ENCODE data around the gene IFNA21. TPM values are rescaled to one million over a fixed set of nuclear protein-coding genes. Genes with fewer than 3 reads are reported as not detected.

Gene IFNA21
- total RNA-seq, 3 donors from 2014 or later = not detected

DNA sequence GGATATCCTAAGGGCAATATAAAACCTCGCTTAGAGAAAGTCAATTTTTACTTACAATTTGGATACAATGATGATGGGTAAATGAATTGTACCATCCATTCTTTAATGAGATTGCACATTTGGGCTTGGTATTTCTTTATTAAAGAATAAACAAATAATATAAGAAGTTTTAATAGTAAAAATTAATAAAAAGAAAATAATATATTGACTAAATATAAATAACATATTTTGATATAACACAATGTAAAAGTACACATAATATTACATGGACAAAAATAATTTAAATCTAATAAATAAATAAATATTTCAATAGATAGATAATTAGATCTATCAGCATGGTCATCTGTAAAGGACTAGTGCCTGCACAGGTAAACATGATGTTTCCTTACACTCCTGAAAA is 944 bp downstream of the IFNA21 start:
- Histone ChIP-seq H3K4me1 (no peaks in the 10 kb centered on the region), H3K36me3 (no peaks in the 10 kb centered on the region), H3K4me3 (no peak overlapping the region), H3K27ac (no peak overlapping the region), H3K9me3 (no peaks in the 10 kb centered on the region), H3K27me3 (no peaks in the 10 kb centered on the region)
- DNase-seq (ENCODE audit: low spot score in 2 of 2) = no peak
- no peak for TF ChIP-seq POLR2A (IDR thresholded peaks at IDR 0.05)
- TF ChIP-seq POLR2AphosphoS5 (IDR thresholded peaks at IDR 0.05) = no peak
- no peak for TF ChIP-seq CTCF (IDR thresholded peaks at IDR 0.05)
- intact Hi-C loops (cut with DNase I; ENCODE audit: low total_unique reads) = no loop called here

DNA sequence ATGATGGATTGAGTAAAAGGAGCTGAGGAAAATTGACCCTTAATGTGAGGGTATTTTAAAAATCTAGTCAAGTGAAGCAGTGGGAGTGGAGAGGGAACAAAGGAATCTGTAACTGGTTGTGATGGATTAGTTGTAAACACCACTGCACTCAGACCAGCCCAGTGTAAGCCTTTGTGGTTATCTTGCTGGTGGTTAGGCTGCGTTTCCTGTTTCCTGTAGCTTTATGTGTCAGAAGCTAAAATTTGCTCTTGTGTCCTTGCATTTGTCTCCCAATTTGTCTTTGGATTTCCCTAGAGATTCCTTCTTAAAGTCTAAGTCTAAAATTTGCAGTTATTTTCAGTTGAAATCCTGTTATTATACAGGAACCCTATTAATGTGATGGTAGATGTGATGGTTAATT is 6.3 kb downstream of the IFNA21 start:
- H3K27me3 ChIP-seq = no peaks in the 10 kb centered on the region

DNA sequence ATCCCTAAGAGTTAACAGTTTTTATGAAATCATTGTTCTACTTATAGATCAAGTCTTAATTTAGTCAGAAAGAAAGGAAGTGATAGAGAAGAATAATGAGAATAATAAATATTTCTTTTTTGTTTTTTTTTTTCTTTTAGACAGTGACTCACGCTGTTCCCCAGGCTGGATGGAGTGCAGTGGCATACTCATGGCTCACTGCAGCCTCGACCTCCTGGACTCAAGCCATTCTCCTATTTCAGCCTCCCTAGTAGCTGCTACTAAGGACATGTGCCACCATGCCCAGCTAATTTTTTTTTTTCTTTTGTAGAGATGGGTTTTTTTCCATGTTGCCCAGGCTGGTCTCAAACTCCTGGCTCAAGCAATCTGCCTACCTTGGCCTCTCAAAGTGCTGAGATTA is 11.0 kb downstream of the IFNA21 start:
- peaks cover 0 to 13% of the 10 kb centered on the region in 2 donors for H3K9me3 ChIP-seq
- no peaks in the 10 kb centered on the region for H3K36me3 ChIP-seq
- no peak for TF ChIP-seq POLR2A (IDR thresholded peaks at IDR 0.05)
- no peak for TF ChIP-seq CTCF (IDR thresholded peaks at IDR 0.05)
- no peak for TF ChIP-seq POLR2AphosphoS5 (IDR thresholded peaks at IDR 0.05)
- H3K27ac ChIP-seq = no peak overlapping the region
- no peaks in the 10 kb centered on the region for H3K27me3 ChIP-seq
- no peaks in the 10 kb centered on the region for H3K4me1 ChIP-seq
- intact Hi-C loops (cut with DNase I; ENCODE audit: low total_unique reads) = no loop called here
- no peak overlapping the region for H3K4me3 ChIP-seq
- no peak for DNase-seq (ENCODE audit: low spot score in 2 of 2)

More for the DNA sequence above, 6.3 kb downstream of the IFNA21 start:
- no peak overlapping the region for H3K27ac ChIP-seq
- H3K36me3 ChIP-seq = no peaks in the 10 kb centered on the region
- no peak for DNase-seq (ENCODE audit: low spot score in 2 of 2)
- no peak overlapping the region for H3K4me3 ChIP-seq
- intact Hi-C loops (cut with DNase I; ENCODE audit: low total_unique reads) = no loop called here
- no peaks in the 10 kb centered on the region for H3K4me1 ChIP-seq
- TF ChIP-seq POLR2A (IDR thresholded peaks at IDR 0.05) = no peak
- no peak for TF ChIP-seq CTCF (IDR thresholded peaks at IDR 0.05)
- no peak for TF ChIP-seq POLR2AphosphoS5 (IDR thresholded peaks at IDR 0.05)
- H3K9me3 ChIP-seq = peaks cover 0 to 13% of the 10 kb centered on the region in 2 donors

DNA sequence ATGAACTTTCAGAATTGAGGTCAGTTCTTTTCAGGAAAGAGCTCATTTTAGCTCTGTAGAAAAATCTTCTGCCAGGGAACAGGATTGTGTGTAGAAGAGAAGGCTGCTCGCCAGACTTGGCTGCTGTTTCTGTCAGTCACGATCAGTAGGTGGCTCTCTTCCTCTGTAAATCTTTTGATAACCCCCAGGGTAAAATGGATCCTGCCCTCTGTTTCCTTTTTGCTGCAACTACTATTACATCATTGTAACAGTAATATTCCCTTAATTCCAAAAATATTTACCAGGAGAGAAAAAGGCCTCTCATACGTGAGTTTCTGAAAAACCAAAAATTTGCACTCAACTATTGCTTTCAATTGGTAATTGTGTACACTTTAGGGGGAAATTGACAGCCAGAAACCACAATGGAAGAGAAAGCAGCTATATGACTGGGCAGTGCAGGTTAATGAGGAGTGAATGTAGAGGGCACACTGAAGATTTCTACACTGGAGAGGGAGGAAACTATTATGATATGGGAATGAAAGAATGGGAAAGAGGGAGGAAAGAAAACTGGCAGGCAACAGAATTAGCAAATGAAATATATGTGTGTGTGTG is 12.3 kb downstream of the IFNA21 start:
- DNase-seq (ENCODE audit: low spot score in 2 of 2) = no peak
- TF ChIP-seq POLR2AphosphoS5 (IDR thresholded peaks at IDR 0.05) = no peak
- TF ChIP-seq CTCF (IDR thresholded peaks at IDR 0.05) = no peak
- TF ChIP-seq POLR2A (IDR thresholded peaks at IDR 0.05) = no peak
- intact Hi-C loops (cut with DNase I; ENCODE audit: low total_unique reads) = no loop called here

DNA sequence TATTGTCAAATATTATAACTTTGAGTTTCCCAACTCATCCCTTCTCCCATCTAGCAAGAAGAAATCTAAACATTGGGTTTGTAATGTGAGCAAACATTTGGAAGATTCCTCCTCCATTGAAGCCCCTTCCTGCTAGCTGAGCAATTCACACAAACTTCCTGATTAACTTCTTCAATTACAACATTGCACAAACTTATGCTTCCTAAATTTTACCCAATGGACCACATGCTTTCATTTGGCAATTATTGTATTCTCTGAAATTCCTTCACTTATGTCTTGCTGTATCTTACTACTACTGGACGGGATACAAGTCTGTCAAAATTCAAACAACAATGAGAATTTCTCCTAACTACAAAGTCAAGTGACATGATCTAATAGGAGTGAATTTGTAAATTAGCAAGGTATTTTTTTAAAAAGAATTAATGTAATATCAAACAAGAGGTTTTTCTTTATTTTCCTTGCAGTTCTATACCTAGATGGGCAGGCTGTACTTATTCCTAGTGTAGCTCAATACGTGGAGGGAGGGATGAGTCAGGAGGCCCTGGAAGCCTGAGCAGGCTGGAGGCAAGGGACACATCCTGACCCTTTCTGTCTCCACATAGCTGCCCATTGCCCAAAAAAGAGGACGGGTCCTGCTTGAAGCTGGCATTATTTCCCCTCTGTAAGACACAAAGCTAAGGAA is 13.0 kb downstream of the IFNA21 start:
- Histone ChIP-seq H3K27me3 (no peaks in the 10 kb centered on the region), H3K27ac (no peak overlapping the region), H3K4me3 (no peak overlapping the region), H3K9me3 (peaks cover 0 to 15% of the 10 kb centered on the region in 2 donors), H3K4me1 (no peaks in the 10 kb centered on the region), H3K36me3 (no peaks in the 10 kb centered on the region)
- no peak for DNase-seq (ENCODE audit: low spot score in 2 of 2)
- no peak for TF ChIP-seq POLR2A (IDR thresholded peaks at IDR 0.05)
- TF ChIP-seq CTCF (IDR thresholded peaks at IDR 0.05) = no peak
- no peak for TF ChIP-seq POLR2AphosphoS5 (IDR thresholded peaks at IDR 0.05)
- intact Hi-C loops (cut with DNase I; ENCODE audit: low total_unique reads) = no loop called here

More for the DNA sequence above, 12.3 kb downstream of the IFNA21 start:
- Histone ChIP-seq H3K9me3 (peaks cover 0 to 13% of the 10 kb centered on the region in 2 donors), H3K27me3 (no peaks in the 10 kb centered on the region), H3K4me1 (no peaks in the 10 kb centered on the region), H3K4me3 (no peak overlapping the region), H3K36me3 (no peaks in the 10 kb centered on the region), H3K27ac (no peak overlapping the region)
